Activated T-cell treated with anti-CD3 and anti-CD28 coated beads, Interleukin-2, amount 50 U/mL, for 72 hours (primary cell): ENCODE results near the gene ZWILCH. TPM values are rescaled to one million over a fixed set of nuclear protein-coding genes. Genes with fewer than 3 reads are reported as not detected.

Source experiments
- ATAC-seq, 2 donors: fragments of 150-1000 bp; cut with Tn5 transposase; replicated peaks in 1 of 2; 2 replicates each; pipeline ENCODE4 v1.10.0; 2021; ENCODE audit warnings: moderate library complexity in 2 of 2, mild to moderate bottlenecking in 1 of 2
- DNase-seq, 2 donors: peaks; one replicate each; pipeline ENCODE4 v3.0.0; 2021 to 2022; ENCODE audit warnings: mixed read lengths in 1 of 2
- H3K27ac Mint-ChIP-seq: one replicate; pipeline ENCODE4 v1.8.0; 2022; ENCODE audit warnings: mild to moderate bottlenecking, moderate library complexity, mixed read lengths
- H3K27me3 Mint-ChIP-seq: one replicate; pipeline ENCODE4 v1.8.0; 2022; ENCODE audit warnings: low read depth, mixed read lengths
- H3K36me3 Mint-ChIP-seq, 2 donors: one replicate each; pipeline ENCODE4 v1.8.0; 2022; ENCODE audit warnings: mixed read lengths in 2 of 2, mild to moderate bottlenecking in 1 of 2; ENCODE audit not compliant: insufficient read depth in 2 of 2
- H3K4me1 Mint-ChIP-seq: one replicate; pipeline ENCODE4 v1.8.0; 2022; ENCODE audit warnings: low read depth, mixed read lengths
- H3K4me3 Mint-ChIP-seq, 2 donors: one replicate each; pipeline ENCODE4 v1.8.0; 2022; ENCODE audit warnings: mild to moderate bottlenecking in 2 of 2, mixed read lengths in 2 of 2, moderate library complexity in 2 of 2
- H3K9me3 Mint-ChIP-seq, 2 donors: one replicate each; pipeline ENCODE4 v1.8.0; 2022; ENCODE audit warnings: mixed read lengths in 2 of 2
- total RNA-seq, 2 donors: library from RNA; stranded (reverse); gene quantifications; one replicate each; pipeline ENCODE4 v1.2.3, GENCODE V29; 2022

The ZWILCH gene
- total RNA-seq, 2 donors from 2014 or later: 25.0 to 25.1 TPM

GRCh38 chr15:66476535-66476934 is 28.6 kb upstream of the ZWILCH start:
- H3K27me3 Mint-ChIP-seq: no peaks in the 10 kb centered on the region

GRCh38 chr15:66477011-66477410 is 28.1 kb upstream of the ZWILCH start:
- no peak for DNase-seq
- no peaks in the 10 kb centered on the region for H3K27me3 Mint-ChIP-seq
- peaks cover 43% of the 10 kb centered on the region for H3K4me1 Mint-ChIP-seq
- H3K36me3 Mint-ChIP-seq: peaks cover 4 to 5% of the 10 kb centered on the region in 2 donors
- no peak for ATAC-seq
- no peak overlapping the region for H3K27ac Mint-ChIP-seq
- no peaks in the 10 kb centered on the region for H3K9me3 Mint-ChIP-seq
- no peak overlapping the region for H3K4me3 Mint-ChIP-seq

More at GRCh38 chr15:66476535-66476934, 28.6 kb upstream of the ZWILCH start:
- Mint-ChIP-seq H3K4me3 (no peak overlapping the region), H3K27ac (peak overlapping the region; percentile 2), H3K4me1 (peaks cover 48% of the 10 kb centered on the region), H3K36me3 (peaks cover 3 to 4% of the 10 kb centered on the region in 2 donors), H3K9me3 (no peaks in the 10 kb centered on the region)
- DNase-seq: no peak
- no peak for ATAC-seq

GRCh38 chr15:66480267-66480666 is 24.9 kb upstream of the ZWILCH start:
- no peak overlapping the region for H3K27ac Mint-ChIP-seq
- peaks cover 8 to 11% of the 10 kb centered on the region in 2 donors for H3K36me3 Mint-ChIP-seq
- no peak overlapping the region for H3K4me3 Mint-ChIP-seq
- ATAC-seq (no peak), DNase-seq (no peak)
- no peaks in the 10 kb centered on the region for H3K9me3 Mint-ChIP-seq
- peaks cover 23% of the 10 kb centered on the region for H3K4me1 Mint-ChIP-seq
- no peaks in the 10 kb centered on the region for H3K27me3 Mint-ChIP-seq

- DNase-seq (no peak), ATAC-seq (no peak)
- H3K4me1 Mint-ChIP-seq: peaks cover 12% of the 10 kb centered on the region
- no peaks in the 10 kb centered on the region for H3K27me3 Mint-ChIP-seq
- H3K9me3 Mint-ChIP-seq: no peaks in the 10 kb centered on the region
- no peak overlapping the region for H3K27ac Mint-ChIP-seq
- H3K4me3 Mint-ChIP-seq: no peak overlapping the region
- H3K36me3 Mint-ChIP-seq: peaks cover 8 to 11% of the 10 kb centered on the region in 2 donors
These were observed 23.8 kb upstream of the ZWILCH start for GRCh38 chr15:66481107-66481856.

- no peak for DNase-seq
- Mint-ChIP-seq H3K27ac (no peak overlapping the region), H3K36me3 (peaks cover 8 to 15% of the 10 kb centered on the region in 2 donors), H3K4me1 (peaks cover 5% of the 10 kb centered on the region), H3K27me3 (no peaks in the 10 kb centered on the region), H3K9me3 (no peaks in the 10 kb centered on the region), H3K4me3 (no peak overlapping the region)
- ATAC-seq: no peak
These were observed 22.6 kb upstream of the ZWILCH start for GRCh38 chr15:66482539-66482938.

GRCh38 chr15:66483131-66483566 is 22.0 kb upstream of the ZWILCH start:
- H3K27ac Mint-ChIP-seq: no peak overlapping the region
- peaks cover 5% of the 10 kb centered on the region for H3K4me1 Mint-ChIP-seq
- no peak overlapping the region for H3K4me3 Mint-ChIP-seq
- H3K36me3 Mint-ChIP-seq: peaks cover 8 to 15% of the 10 kb centered on the region in 2 donors
- ATAC-seq (no peak), DNase-seq (no peak)
- H3K27me3 Mint-ChIP-seq: no peaks in the 10 kb centered on the region
- no peaks in the 10 kb centered on the region for H3K9me3 Mint-ChIP-seq

- Mint-ChIP-seq H3K9me3 (no peaks in the 10 kb centered on the region), H3K4me1 (peaks cover 5% of the 10 kb centered on the region), H3K27me3 (no peaks in the 10 kb centered on the region), H3K27ac (peak overlapping the region; percentile 27), H3K4me3 (no peak overlapping the region), H3K36me3 (peaks cover 8 to 14% of the 10 kb centered on the region in 2 donors)
- no peak for DNase-seq
- no peak for ATAC-seq
These were observed 20.5 kb upstream of the ZWILCH start for GRCh38 chr15:66484539-66485112.

- no peak for ATAC-seq
- no peaks in the 10 kb centered on the region for H3K9me3 Mint-ChIP-seq
- H3K36me3 Mint-ChIP-seq: peaks cover 4 to 11% of the 10 kb centered on the region in 2 donors
- no peak overlapping the region for H3K4me3 Mint-ChIP-seq
- DNase-seq: no peak
- no peaks in the 10 kb centered on the region for H3K4me1 Mint-ChIP-seq
- H3K27ac Mint-ChIP-seq: no peak overlapping the region
- H3K27me3 Mint-ChIP-seq: no peaks in the 10 kb centered on the region
These were observed 18.2 kb upstream of the ZWILCH start for GRCh38 chr15:66486887-66487286.

GRCh38 chr15:66488525-66488924 is 16.6 kb upstream of the ZWILCH start:
- Mint-ChIP-seq H3K9me3 (no peaks in the 10 kb centered on the region), H3K27me3 (no peaks in the 10 kb centered on the region), H3K4me3 (no peak overlapping the region), H3K4me1 (no peaks in the 10 kb centered on the region), H3K36me3 (peaks cover 2 to 12% of the 10 kb centered on the region in 2 donors), H3K27ac (no peak overlapping the region)
- no peak for DNase-seq
- no peak for ATAC-seq

GRCh38 chr15:66489179-66489791 is 15.8 kb upstream of the ZWILCH start:
- no peak for DNase-seq
- Mint-ChIP-seq H3K27me3 (no peaks in the 10 kb centered on the region), H3K4me1 (peaks cover 4% of the 10 kb centered on the region), H3K4me3 (no peak overlapping the region), H3K36me3 (peaks cover 3 to 15% of the 10 kb centered on the region in 2 donors), H3K9me3 (no peaks in the 10 kb centered on the region), H3K27ac (peak overlapping the region; percentile 39)
- no peak for ATAC-seq

- ATAC-seq (no peak), DNase-seq (no peak)
- Mint-ChIP-seq H3K4me1 (peaks cover 23% of the 10 kb centered on the region), H3K4me3 (no peak overlapping the region), H3K9me3 (no peaks in the 10 kb centered on the region), H3K36me3 (peaks cover 2 to 17% of the 10 kb centered on the region in 2 donors), H3K27me3 (no peaks in the 10 kb centered on the region), H3K27ac (peak overlapping the region; percentile 11)
These were observed 13.3 kb upstream of the ZWILCH start for GRCh38 chr15:66491846-66492245.

- Mint-ChIP-seq H3K9me3 (no peaks in the 10 kb centered on the region), H3K27ac (peak overlapping the region; percentile 83), H3K36me3 (peaks cover 5 to 25% of the 10 kb centered on the region in 2 donors), H3K4me3 (no peak overlapping the region), H3K4me1 (peaks cover 41% of the 10 kb centered on the region), H3K27me3 (no peaks in the 10 kb centered on the region)
- ATAC-seq: no peak
- no peak for DNase-seq
These were observed 10.9 kb upstream of the ZWILCH start for GRCh38 chr15:66494262-66494661.

- peak overlapping the region; percentile 97 for H3K27ac Mint-ChIP-seq
- DNase-seq: no peak
- H3K9me3 Mint-ChIP-seq: no peaks in the 10 kb centered on the region
- ATAC-seq: peak; percentile 34 to 37
- peaks cover 62% of the 10 kb centered on the region for H3K4me1 Mint-ChIP-seq
- peaks cover 14 to 46% of the 10 kb centered on the region in 2 donors for H3K36me3 Mint-ChIP-seq
- H3K27me3 Mint-ChIP-seq: no peaks in the 10 kb centered on the region
- peak overlapping the region; percentile 93 to 95 for H3K4me3 Mint-ChIP-seq
These were observed 8.1 kb upstream of the ZWILCH start for GRCh38 chr15:66496951-66497501.
